ENCODE results near the gene AP4B1.

Gene AP4B1

DNA sequence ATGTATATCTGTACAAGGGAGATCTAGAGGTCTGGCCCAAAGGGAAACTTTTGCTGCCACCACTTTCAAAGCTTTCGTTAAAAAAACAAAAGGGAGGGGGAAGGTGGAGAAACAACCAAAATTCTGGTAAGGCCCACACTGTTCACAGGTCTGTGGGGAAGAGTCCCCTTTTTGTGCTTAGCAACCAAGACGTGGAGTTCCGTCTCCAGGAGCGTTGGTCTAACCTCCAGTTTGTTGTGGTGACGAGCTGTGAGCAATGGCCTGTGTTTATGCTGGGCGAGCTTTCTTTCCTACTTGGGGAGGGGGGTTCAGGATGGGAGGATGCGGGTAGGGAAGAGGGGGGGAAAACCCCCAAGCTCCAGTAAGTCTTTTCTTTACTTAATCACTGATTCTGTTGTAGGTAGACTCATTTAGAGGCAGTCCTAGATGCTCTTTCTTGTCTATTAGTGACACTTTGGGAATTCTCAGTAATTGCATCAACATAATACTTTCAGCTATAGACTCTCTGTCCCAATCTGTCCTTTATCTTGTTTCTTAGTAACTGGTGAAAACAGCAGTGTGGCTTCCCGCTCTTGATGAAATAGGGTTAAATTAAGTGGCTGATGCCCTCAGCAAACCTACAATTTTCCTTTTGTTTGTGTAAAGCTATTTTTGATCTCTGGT lies 26.0 kb upstream of the AP4B1 start:
- peak; percentile 47 for DNase-seq (ENCODE audit: low read depth, low spot score)

DNA sequence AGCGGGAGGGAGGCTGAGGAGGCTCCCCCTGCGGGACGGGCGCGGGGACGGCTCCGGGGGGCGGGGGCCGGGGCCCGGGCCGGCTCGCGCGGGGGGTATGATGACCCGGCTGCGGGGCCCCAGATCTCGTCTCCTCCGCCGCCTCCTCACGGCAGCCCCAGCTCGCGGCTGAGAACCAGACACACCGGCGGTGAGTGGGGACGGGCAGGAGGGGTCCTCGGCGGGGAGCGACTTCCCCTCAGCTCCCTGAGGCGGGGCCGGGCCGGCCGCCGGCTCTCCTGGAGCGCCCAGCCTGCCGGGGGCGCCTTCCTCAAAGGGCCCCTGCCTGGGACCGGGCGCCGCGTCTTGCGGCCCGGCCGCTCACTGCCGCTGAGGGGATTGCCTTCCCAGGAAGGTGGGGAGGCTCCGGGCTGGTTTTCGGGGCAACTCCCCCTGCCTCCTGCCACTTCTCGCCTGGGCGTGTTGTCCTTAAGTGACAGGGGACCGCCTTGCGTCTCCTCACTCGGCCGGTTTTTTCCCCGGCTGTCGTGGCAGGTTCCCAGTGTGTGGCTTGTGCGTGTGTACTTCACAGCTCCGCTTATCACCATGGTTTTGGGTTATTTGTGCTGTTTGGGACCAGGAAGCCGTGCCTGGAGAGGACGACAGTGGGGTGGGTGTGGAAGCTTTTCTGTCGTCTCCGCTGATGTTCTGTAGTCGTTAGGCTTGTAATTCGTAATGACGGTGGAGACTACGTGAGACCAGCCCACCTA lies 25.3 kb upstream of the AP4B1 start:
- DNase-seq (ENCODE audit: low read depth, low spot score) = peak; percentile 61

DNA sequence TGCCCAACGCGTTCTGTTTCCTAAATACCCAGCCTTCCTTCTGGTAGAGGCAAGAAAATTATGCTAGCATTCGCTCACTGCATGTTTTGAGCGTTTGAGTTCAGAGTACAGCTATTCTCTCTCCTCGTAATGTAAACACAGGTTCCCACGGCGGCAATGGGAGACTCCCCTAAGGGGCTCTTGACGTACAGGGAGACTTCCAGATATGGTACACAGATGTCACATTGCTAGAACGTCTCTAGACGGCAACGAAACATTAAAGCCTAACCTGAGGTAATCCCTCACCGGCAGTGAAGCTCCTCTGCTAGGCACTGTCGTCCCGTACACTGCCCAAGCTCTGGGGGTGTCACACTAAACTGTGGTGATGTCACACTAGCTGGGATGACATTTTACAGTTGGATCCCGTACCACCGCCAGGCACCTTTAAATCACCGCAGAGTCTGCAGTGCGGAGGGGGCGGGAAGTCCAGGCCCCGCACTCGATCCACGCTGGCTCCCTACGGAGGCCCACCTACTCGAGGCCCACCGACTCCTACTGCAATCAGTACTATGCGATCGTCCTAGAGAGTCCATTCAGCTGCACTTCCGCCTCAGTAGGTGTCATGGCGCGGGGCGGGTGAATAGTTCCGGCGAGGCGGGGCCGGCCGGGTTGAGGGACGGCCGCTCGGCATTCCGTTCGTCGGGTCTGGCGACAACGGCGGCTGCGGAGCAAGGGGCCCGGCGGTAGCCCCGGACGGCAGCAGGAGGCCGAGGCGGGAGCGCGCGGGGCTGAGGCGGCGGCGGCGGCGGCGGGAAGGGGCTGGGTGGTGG lies 24.5 kb upstream of the AP4B1 start, which contains the start of gene HIPK1:
Gene HIPK1, plus strand, starts transcription at position 384 of the 809 bp plus-strand sequence.
- DNase-seq (ENCODE audit: low read depth, low spot score) = peak; percentile 95

DNA sequence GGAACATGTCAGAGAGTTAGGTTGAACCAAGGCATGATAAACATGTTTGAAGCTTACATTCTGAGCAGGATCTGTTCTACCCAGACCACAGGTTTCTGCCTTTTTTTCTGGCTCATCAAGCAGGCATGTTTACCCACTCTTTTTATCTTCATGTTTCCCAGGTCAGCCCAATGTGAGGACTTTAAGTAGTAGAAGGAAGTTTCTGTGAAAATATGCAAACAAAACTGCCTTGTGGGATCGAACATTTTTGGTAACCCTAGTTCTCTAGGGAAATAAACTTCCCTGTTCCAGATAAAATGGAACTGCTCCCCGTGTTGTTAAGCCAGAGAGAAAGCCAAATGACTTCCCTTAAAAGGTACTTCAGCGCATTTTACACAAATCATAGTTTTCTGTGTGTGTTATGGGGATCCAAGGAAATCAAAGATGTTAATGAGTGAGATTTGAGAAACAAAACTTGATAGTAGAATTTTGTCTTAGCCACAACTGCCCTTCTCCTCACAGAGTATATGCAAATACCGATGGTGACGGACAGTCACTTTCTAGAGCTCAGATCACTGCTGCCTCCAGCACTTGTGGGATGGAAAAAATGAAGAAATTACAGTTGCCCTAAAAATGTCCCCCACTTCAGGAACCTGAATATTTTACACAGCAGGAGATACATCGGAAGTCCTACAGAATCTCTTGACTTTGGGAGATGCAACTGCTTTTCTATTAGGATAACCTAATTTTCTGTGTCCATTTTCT lies 23.8 kb upstream of the AP4B1 start:
- DNase-seq (ENCODE audit: low read depth, low spot score) = no peak

DNA sequence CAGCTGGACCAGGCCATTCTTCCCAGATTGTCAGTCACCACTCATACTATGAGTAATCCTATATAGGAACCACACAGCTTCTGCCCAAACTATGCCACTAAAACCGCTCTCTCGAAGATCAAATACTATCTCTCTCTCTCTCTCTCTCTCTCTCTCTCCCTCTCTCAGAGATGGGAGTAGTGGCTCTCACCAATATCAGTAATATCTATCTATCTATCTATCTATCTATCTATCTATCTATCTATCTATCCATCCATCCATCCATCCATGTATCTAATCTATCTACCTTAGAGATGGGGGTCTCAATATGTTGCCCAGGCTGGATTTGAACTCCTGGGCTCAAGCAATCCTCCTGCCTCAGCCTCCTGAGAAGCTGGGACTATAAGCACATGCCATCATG lies 19.9 kb upstream of the AP4B1 start:
- no peak for DNase-seq (ENCODE audit: low read depth, low spot score)

DNA sequence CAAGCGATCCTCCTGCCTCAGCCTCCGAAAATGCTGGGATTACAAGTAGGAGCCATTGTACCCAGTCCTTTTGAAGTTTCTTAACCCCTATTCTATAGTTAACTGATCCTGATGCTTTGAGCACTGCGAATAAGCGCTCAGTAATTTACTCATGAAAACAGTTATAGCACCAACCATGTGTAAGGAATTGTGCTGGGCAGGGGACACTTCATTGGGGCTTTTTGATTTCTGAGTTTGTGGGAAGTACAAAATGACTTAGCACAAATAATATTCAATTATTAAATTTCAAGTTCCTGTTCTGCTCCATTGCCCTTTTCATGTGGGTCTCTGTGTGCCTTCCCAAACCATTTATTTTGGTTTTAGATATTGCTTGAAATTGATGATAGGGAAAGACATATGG lies 18.4 kb upstream of the AP4B1 start:
- DNase-seq (ENCODE audit: low read depth, low spot score) = no peak

DNA sequence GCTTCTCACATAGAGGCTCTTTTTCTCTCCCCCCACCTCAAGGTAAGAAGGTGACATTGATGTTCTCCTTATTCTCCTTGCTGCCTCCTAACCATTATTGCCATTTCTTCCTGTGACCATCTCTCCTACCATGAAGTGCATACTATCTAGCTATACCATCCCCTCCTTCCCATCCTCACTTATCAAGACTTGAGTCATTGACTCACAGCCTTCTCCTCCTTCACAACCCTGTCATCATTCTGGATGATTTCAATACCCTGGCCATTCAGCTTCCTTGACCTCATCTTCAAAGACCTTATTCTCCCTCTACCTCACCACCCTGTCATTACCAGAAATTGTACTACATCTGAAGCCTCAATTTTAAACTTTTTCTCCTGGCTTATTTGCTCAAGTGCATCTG lies 13.6 kb upstream of the AP4B1 start:
- no peak for DNase-seq (ENCODE audit: low read depth, low spot score)

DNA sequence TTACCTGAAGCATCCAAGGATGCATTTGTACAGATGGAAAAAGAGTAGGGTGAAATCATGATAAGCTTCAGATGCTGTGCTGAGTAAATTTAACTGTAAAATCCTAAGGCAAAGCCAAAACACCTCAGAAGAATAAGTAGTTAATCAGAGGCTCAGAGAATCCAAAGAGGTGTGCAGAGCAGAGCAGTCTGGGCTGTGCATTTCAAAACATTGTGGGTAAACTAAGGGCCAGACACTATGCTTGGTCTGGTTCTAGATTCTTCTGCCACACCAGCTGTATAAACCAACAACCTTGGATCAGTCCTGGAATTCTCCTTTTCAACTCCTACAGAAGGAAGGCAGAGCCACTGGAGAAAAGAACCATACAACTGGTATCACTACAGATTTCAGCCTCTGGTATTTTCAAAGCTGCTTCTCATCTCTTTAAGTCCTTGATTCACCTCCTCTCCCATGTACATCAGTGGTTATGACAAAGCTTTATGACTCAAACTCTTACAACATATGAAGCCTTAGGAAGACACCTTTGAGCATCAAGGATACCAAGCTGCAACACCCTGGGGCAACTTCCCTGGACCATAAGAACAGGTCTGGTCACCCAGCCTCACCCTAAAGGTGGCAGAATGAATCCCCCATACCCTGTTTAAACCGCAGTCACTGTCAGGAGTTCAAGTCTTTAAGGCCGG lies 12.9 kb upstream of the AP4B1 start:
- DNase-seq (ENCODE audit: low read depth, low spot score) = no peak

DNA sequence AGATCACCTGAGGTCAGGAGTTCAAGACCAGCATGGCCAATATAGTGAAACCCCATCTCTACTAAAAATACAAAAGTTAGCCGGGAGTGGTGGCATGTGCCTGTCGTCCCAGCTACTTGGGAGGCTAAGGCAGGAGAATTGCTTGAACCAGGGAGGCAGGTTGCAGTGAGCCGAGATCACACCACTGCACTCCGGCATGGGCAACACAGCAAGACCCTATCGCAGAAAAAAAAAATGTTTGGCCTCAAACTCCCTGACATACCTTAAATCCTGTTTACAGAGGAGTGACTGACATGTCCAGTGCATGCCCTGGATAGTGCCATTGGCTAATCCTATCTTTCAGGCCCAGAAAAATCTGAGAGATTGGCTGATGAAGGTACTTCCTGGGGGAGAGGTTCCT lies 12.4 kb upstream of the AP4B1 start:
- DNase-seq (ENCODE audit: low read depth, low spot score) = no peak

DNA sequence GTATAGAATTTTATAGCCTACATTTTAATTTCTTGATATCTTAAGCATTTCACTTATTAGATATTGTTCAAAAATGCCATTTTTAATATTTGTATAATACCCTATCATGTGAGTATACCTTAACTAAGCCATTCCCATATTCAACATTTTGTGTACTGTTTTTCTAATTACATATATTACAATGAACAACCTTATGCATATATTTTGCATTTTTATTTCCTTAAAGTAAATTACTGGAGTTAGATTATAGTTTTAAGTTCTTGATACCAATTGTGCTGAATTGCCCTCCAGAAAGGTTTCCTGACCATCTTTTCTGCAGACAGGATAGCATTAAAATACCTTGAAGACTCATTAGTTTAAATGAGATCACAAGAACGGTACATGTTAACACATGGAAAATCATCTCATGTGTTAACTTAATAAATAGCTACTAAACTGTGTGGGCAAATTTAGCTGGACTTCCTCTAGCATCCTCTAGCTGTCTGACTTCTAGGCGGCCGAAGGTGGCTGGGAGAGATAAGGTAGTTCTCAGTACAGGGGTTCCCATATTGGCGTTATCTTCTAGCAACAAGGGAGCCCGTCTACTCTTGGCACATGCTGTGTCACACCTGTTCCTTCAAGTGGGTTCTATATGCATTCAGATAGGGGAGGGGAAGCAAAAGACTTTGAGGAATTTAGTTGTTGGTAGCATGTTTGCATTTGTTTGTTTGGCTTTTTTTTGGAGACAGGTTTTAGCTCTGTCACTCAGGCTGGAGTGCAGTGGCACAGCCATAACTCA lies 9.5 kb upstream of the AP4B1 start:
- DNase-seq (ENCODE audit: low read depth, low spot score) = no peak

DNA sequence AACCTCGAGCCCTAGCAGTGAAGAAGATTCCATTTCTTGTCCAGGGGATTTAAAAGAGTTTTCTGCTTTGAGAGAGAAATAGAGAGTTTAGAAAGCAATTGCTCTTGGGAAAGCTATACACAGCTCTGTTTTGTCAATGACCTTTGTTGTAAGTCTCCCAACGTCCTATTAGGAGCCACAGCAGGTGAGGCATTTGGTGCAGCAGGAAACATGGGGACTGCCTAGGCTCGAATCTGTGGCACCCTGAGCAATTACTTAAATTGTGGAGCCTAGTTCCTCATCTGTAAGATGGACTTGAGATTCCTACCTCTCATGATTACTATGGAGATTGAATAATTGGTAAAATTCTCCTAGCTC lies 8.7 kb upstream of the AP4B1 start:
- no peak for DNase-seq (ENCODE audit: low read depth, low spot score)

DNA sequence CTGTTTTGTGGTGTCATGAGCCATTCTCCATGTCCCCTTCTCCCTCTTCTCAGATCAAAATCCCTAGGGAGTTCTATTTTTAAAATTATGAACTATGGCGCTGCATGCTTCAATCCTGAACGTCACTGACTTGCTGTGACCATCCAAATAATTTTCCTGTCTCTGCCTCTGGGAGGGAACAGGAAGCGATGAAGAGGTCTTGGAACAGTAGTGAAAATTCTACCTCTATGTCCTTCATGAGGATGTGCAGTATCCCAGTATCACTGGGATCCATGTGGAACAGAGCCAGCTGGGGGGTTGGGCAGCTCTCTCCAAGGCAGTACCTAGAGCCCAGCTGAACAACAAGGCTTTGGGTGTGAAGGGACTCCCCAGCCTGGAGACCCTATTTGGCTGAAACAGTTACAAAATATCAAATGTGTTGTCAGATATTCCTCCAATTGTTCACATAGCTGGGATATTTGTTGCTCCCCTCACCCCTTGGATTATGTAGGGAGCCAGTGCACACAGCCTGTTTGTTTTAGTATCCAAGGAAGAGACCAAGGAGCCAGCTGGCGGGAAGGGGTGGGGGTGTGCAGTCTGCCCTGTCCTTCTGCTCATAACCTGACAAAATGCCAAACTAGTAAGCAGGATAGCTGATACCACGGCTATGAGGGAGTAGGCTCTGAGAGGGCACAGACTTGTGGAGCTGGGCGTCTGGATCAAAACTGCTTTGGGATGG lies 8.2 kb upstream of the AP4B1 start:
- DNase-seq (ENCODE audit: low read depth, low spot score) = no peak

DNA sequence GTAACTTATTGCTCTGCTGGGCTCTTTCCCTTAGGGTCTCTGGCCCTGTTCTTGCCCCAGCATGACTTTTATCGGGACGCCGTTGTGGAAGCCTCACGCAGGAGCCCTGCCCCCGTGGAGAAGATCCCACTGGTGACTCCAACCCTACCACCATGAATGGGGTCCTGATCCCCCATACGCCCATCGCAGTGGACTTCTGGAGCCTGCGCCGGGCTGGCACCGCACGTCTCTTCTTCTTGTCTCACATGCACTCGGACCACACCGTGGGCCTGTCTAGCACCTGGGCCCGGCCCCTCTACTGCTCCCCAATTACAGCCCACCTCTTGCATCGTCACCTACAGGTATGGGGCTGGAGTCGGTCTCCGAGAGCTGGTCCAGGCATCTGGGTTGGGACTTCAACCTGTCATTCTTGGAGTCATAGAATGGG lies 849 bp upstream of the AP4B1 start:
- DNase-seq (ENCODE audit: low read depth, low spot score) = peak; percentile 71

DNA sequence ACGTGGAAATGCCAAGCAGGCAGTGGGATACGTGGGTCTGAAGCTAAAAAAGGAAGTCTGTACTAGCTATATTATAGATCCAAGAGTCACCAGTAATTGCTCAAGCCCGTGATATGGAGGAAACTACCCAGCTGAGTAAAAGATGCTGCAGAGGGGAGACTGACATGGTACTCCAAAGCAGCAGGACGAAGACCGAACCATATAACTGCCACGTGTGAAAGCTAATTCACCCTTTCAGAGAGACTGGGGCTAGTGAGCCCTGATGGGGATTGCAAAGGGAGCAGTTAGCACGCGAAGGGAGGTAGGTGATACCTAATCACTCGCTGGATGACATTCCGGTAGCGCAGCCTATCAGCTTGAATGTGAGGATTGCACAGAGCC lies 316 bp downstream of the AP4B1 start:
- DNase-seq (ENCODE audit: low read depth, low spot score) = no peak

DNA sequence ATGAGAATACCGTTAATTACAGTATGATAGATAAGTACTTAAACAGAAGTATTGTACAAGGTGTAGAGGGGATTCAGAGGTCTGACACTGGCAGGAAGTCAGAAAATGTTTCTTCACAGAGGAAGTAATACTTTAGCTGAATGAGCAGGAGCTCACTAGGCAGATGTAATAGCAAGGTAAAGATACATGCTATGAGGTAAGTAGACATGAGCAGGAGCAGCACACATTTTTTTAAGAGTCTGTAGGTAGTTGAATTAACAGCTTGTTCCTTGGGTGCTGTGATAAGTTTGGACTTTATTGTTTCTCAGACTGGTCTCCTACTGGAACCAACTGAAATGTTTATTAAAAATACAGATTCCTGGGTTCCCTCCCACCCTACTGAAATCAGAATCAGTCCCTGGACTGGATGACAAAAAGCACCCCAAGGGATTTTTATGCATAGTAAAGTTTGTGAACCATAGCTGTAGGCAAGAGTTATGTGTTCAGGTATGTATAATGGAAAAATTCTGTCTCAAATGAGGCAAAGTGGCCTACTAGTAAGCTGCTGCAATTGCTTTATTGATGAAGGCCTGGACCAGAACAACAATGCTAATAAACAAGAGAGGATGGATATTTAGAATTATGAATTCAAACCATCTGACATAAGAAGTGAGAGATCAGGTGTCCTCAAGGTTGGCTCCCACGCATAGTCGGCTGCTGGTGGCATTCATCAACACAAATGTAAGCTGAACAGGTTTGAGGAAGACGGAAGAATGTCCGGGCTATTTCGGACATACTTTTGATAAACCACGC lies 902 bp downstream of the AP4B1 start:
- DNase-seq (ENCODE audit: low read depth, low spot score) = peak; percentile 12

DNA sequence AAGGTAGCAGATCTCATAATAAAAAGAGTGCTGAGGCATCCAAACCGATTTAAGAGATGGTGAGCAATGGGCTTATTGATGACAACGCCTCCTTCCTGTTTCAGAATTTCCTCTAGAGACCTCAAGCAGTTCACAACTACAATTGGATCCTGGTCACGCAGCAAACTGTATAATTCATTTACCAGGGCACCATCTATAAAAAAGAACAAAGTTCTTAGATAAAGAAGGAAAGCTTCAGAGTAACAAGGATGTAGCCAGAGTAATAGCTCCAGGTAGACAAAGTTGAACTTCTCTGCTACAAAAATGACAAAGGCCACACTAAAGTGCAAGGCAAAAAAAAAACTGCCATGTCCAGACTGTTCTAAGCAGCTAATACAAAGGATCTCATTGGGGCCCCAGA lies 3.4 kb downstream of the AP4B1 start:
- no peak for DNase-seq (ENCODE audit: low read depth, low spot score)

DNA sequence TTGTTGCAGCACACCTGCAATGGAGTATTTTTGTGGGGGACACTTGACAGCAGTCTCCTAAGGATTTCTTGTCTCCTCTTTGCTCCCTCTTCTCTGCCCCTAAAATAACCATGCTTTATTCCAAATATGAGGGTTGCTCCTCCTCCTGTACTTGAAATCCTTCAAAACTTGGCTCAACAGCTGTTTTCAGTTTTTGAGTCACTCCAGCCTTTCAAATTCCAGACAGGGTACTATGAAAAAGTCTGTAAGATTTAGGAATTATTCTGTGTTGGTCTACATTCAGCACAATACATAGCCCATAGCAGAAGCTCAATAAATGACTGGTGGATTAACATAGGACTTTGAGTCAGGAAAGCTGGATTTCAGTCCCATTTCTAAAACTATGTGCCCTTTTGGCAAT lies 5.5 kb downstream of the AP4B1 start:
- no peak for DNase-seq (ENCODE audit: low read depth, low spot score)

DNA sequence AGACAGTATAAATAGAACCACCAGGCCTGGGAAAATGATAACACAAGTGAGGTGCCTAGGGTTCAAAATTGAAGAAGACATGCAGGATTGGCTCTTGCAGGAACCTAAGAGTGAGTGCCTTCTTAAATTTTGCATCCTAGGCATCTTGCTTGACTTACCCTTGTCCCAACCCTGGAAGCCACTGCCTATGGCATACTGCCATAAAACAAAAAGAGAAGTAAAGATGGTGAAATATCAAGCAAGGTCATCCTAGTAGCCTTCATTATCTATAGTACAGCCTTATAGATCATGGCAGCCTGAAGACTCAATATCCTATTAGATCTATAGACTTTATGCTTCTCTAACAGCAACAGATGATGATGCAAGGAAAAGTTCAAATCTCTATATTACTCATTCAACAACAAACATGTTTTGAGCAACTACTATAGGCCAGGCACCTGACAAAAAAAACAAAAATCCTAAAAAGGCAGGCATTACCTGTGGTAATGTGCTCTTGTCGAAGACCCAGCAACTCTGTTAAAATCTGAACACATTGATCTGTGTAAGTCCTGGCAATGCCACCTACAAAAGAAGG lies 6.3 kb downstream of the AP4B1 start:
- no peak for DNase-seq (ENCODE audit: low read depth, low spot score)

DNA sequence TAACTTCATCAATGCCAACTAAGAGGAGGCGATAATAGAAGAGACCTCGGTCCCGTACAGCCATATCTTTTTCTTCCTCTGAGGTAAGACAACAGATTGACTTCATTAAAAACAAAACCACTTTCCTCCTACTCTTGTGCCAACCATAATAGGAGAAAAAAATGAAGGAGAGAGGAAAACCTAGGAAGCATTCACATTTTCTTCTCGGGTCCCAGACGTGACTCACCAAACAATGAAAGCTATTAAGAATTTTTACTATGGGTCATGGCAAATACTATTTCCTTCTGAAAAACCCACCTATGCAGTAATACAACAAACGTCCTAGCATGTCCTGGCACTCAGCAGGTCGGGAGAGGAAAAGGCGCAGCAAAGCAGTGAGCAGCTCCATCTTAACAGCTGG lies 8.6 kb downstream of the AP4B1 start:
- no peak for DNase-seq (ENCODE audit: low read depth, low spot score)

Data from ELF-1 (cell line).